ENCODE measurements around the gene USP36.

- no peak for TF ChIP-seq GATA3 (IDR thresholded peaks at IDR 0.05; ENCODE audit: low read depth, low read length)
- no peak for TF ChIP-seq GATA2 (IDR thresholded peaks at IDR 0.05; ENCODE audit: low read depth, low read length)
Observed at GRCh38 chr17:78764871-78765270, 75.7 kb downstream of the USP36 start.

Data from SH-SY5Y (cell line).